NB4 (cell line): ENCODE results near the gene LRRC4B.

Experiments
- CTCF ChIP-seq: IDR thresholded peaks from one replicate; pipeline ENCODE4 v1.5.1; 2012; ENCODE audit warnings: low read depth, low read length
- MAX ChIP-seq: IDR thresholded peaks from 2 replicates; pipeline ENCODE4 v1.6.1; 2011; ENCODE audit warnings: low read depth, low read length
- POLR2A ChIP-seq: IDR thresholded peaks from 2 replicates; pipeline ENCODE4 v1.6.1; 2011; ENCODE audit warnings: mild to moderate bottlenecking; ENCODE audit not compliant: insufficient read length; ENCODE audit errors: extremely low read depth

DNA sequence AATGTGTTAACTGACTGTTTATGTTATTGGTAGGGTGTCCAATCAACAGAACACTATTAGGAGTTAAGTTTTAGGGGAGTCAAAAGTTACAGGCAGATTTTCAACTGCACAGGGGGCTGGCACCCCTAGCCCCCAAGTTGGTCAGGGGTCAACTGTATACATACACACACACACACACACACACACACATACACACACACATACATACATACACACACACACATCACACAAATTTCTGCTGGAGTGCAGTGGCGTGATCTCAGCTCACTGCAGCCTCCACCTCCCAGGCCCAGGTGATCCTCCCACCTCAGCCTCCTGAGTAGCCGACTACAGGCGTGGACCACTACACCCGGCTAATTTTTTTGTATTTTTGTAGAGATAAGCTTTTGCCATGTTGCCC is 10.2 kb downstream of the LRRC4B start:
- TF ChIP-seq POLR2A (no peak), CTCF (no peak), MAX (no peak)
